H1 (cell line): ENCODE measurements around the gene IGSF5.

Experiments used
- EZH2 ChIP-seq: fragments of 200-600 bp; sonication (generic); IDR thresholded peaks from 2 replicates; pipeline ENCODE4 v1.7.1; 2012; ENCODE audit warnings: low read depth, mild to moderate bottlenecking, moderate library complexity, low read length, inconsistent platforms; ENCODE audit not compliant: severe bottlenecking
- JUN ChIP-seq: IDR thresholded peaks from 2 replicates; pipeline ENCODE4 v1.6.1; 2011; ENCODE audit warnings: low read depth, mild to moderate bottlenecking, improper control_type of control experiment, low read length
- MAX ChIP-seq: IDR thresholded peaks from 2 replicates; pipeline ENCODE4 v1.6.1; 2012; ENCODE audit warnings: inconsistent platforms
- POLR2AphosphoS5 ChIP-seq: IDR thresholded peaks from 2 replicates; pipeline ENCODE4 v1.6.1; 2011; ENCODE audit warnings: low read depth, low read length
- SP2 ChIP-seq: IDR thresholded peaks from 2 replicates; pipeline ENCODE4 v1.6.1; 2012; ENCODE audit warnings: mild to moderate bottlenecking, low read length, inconsistent platforms
- TCF12 ChIP-seq: IDR thresholded peaks from 2 replicates; pipeline ENCODE4 v1.6.1; 2011; ENCODE audit warnings: low read depth, mild to moderate bottlenecking, low read length
- TF ChIP-seq, protein P1 (sequence below), 3 experiments: IDR thresholded peaks; 1 replicate in 2 of 3; 2 replicates in 1 of 3; pipeline versions ENCODE4 v1.5.1 to v1.6.1; 2011; ENCODE audit warnings: low read length in 3 of 3, mild to moderate bottlenecking in 3 of 3, inconsistent platforms in 2 of 3, low read depth in 1 of 3, moderate library complexity in 1 of 3; ENCODE audit not compliant: insufficient read depth in 1 of 3; ENCODE audit errors: control extremely low read depth in 1 of 3

- TF ChIP-seq JUN = no peak
- no peak for TF ChIP-seq POLR2AphosphoS5
- TF ChIP-seq, protein P1, sequence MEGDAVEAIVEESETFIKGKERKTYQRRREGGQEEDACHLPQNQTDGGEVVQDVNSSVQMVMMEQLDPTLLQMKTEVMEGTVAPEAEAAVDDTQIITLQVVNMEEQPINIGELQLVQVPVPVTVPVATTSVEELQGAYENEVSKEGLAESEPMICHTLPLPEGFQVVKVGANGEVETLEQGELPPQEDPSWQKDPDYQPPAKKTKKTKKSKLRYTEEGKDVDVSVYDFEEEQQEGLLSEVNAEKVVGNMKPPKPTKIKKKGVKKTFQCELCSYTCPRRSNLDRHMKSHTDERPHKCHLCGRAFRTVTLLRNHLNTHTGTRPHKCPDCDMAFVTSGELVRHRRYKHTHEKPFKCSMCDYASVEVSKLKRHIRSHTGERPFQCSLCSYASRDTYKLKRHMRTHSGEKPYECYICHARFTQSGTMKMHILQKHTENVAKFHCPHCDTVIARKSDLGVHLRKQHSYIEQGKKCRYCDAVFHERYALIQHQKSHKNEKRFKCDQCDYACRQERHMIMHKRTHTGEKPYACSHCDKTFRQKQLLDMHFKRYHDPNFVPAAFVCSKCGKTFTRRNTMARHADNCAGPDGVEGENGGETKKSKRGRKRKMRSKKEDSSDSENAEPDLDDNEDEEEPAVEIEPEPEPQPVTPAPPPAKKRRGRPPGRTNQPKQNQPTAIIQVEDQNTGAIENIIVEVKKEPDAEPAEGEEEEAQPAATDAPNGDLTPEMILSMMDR (IDR thresholded peaks at IDR 0.05; ENCODE audit: control extremely low read depth in 1 of 3, insufficient read depth in 1 of 3, low read depth in 1 of 3, low read length in 3 of 3) = no peak
- TF ChIP-seq MAX = no peak
- TF ChIP-seq TCF12 = no peak
- no peak for TF ChIP-seq EZH2
- no peak for TF ChIP-seq SP2
Measured at GRCh38 chr21:39750670-39751069, 5.7 kb downstream of the IGSF5 start.
